Subcutaneous abdominal adipose tissue (tissue), 5 donors: ENCODE measurements around the gene RASL10A.
"Not testable (repeated sequence)": the region's sequence is repeated elsewhere in the genome, so short reads cannot be mapped to it uniquely, and the experiment has no call there.

Experiments used
- H3K27ac ChIP-seq: one replicate; pipeline ENCODE4 v1.7.0; 2013; ENCODE audit warnings: low read depth, mild to moderate bottlenecking, inconsistent platforms, low read length, moderate library complexity
- H3K27me3 ChIP-seq, 5 donors: one replicate each; pipeline ENCODE4 v1.7.0; 2013; ENCODE audit warnings: low read length in 5 of 5, inconsistent platforms in 1 of 5; ENCODE audit not compliant: control insufficient read depth in 5 of 5, insufficient read depth in 4 of 5
- H3K36me3 ChIP-seq, 5 donors: one replicate each; pipeline ENCODE4 v1.7.0; 2013; ENCODE audit warnings: low read length in 5 of 5; ENCODE audit not compliant: control insufficient read depth in 5 of 5, insufficient read depth in 5 of 5
- H3K4me1 ChIP-seq, 5 donors: one replicate each; pipeline ENCODE4 v1.7.0; 2013; ENCODE audit warnings: low read length in 5 of 5, mild to moderate bottlenecking in 3 of 5, moderate library complexity in 1 of 5; ENCODE audit not compliant: control insufficient read depth in 5 of 5, insufficient read depth in 5 of 5
- H3K4me3 ChIP-seq, 5 donors: one replicate each; pipeline ENCODE4 v1.7.0; 2013; ENCODE audit warnings: low read length in 5 of 5, low read depth in 1 of 5
- H3K9ac ChIP-seq, 5 donors: one replicate each; pipeline ENCODE4 v1.7.0; 2013; ENCODE audit warnings: low read length in 5 of 5, mild to moderate bottlenecking in 4 of 5, moderate library complexity in 3 of 5
- H3K9me3 ChIP-seq, 5 donors: one replicate each; pipeline ENCODE4 v1.7.0; 2013; ENCODE audit warnings: low read length in 5 of 5; ENCODE audit not compliant: control insufficient read depth in 5 of 5
- donor health status: healthy.
- donor health status: healthy.
- donor health status: healthy.
- donor health status: healthy.
- donor health status: healthy.

The RASL10A gene

GRCh38 chr22:29315286-29316140, at the start of gene RASL10A:
RASL10A (minus strand) TSS chr22:29315697; CDS start chr22:29315246, 451 bp downstream.
- Histone ChIP-seq H3K4me1 (peaks cover 3 to 49% (median 35%) of the 10 kb centered on the region in 5 donors), H3K9ac (no peak within 1 kb of the TSS)

DNA sequence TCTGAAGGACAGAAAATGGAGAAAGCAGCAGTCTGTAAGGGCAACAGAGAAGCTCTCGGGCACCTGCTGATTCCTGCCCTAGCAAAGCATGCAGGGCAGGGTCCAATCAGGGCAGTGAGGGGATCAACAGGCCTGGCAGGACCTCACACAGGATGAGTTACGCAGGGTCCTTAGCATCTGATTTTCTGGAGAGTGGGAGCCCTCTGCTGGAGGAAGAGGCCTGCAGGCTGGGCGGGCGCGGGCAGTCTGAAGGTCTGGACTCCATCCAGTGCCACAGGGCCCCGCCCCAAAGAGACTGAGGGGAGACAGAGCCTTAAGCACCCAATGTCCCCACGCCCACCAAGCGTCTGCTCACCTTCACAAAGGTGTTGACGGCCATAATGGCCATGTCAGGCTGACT, 44.0 kb upstream of the RASL10A start:
- no peaks in the 10 kb centered on the region for H3K27me3 ChIP-seq
- no peak overlapping the region for H3K4me3 ChIP-seq
- peaks cover 0 to 26% (median 9%) of the 10 kb centered on the region in 5 donors for H3K4me1 ChIP-seq
- H3K9me3 ChIP-seq = no peaks in the 10 kb centered on the region
- H3K9ac ChIP-seq = no peak overlapping the region
- peaks cover 0 to 52% (median 40%) of the 10 kb centered on the region in 5 donors for H3K36me3 ChIP-seq
- H3K27ac ChIP-seq = no peak overlapping the region

More at GRCh38 chr22:29315286-29316140, at the start of gene RASL10A:
- Histone ChIP-seq H3K4me3 (peak within 1 kb of the TSS in 3 of 5 donors; percentile 45 to 53 (median 53)), H3K27ac (no peak within 1 kb of the TSS), H3K36me3 (peaks cover 0 to 5% (median 0%) of the 10 kb centered on the region in 5 donors), H3K9me3 (no peaks in the 10 kb centered on the region), H3K27me3 (peaks cover 13 to 27% (median 22%) of the 10 kb centered on the region in 5 donors)

GRCh38 chr22:29357193-29357890, 41.8 kb upstream of the RASL10A start:
- H3K27me3 ChIP-seq, H3K9me3 ChIP-seq, H3K9ac ChIP-seq, H3K27ac ChIP-seq, H3K4me3 ChIP-seq: not testable (repeated sequence)
- peaks cover 0 to 15% (median 6%) of the 10 kb centered on the region in 5 donors for H3K4me1 ChIP-seq
- peaks cover 0 to 73% (median 60%) of the 10 kb centered on the region in 5 donors for H3K36me3 ChIP-seq

DNA sequence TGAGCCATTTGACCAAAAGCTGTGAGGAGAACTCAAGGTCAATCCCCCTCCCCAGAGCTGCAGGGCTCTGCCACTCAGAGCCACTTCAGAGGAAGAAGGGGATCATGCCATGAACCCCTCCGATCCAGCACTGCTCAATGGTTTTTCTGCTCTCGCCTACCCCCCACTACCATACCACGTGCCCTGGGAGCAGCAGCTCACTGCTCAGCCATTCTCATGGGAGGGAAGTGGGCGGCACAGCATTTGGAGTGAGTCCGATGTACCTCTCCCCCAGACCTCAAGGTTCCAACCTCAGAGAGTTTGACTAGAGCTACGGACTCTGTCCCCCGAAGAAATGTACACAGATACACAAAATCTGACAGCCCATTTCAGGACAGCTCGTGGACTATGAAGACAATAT, 38.4 kb upstream of the RASL10A start:
- Histone ChIP-seq H3K27me3 (no peaks in the 10 kb centered on the region), H3K36me3 (peaks cover 2 to 94% (median 89%) of the 10 kb centered on the region in 5 donors), H3K9me3 (no peaks in the 10 kb centered on the region), H3K4me1 (peaks cover 0 to 4% (median 0%) of the 10 kb centered on the region in 5 donors), H3K27ac (no peak overlapping the region), H3K9ac (no peak overlapping the region), H3K4me3 (no peak overlapping the region)

GRCh38 chr22:29353286-29353685, 37.8 kb upstream of the RASL10A start:
- Histone ChIP-seq H3K27me3 (no peaks in the 10 kb centered on the region), H3K4me1 (peaks cover 0 to 4% (median 0%) of the 10 kb centered on the region in 5 donors), H3K9ac (no peak overlapping the region), H3K36me3 (peaks cover 6 to 94% (median 89%) of the 10 kb centered on the region in 5 donors), H3K9me3 (no peaks in the 10 kb centered on the region), H3K4me3 (no peak overlapping the region), H3K27ac (no peak overlapping the region)

GRCh38 chr22:29352778-29353177, 37.3 kb upstream of the RASL10A start:
- H3K36me3 ChIP-seq = peaks cover 11 to 94% (median 90%) of the 10 kb centered on the region in 5 donors
- no peaks in the 10 kb centered on the region for H3K9me3 ChIP-seq
- H3K9ac ChIP-seq = peak overlapping the region in 1 of 5 donors; percentile 11
- peaks cover 0 to 8% (median 0%) of the 10 kb centered on the region in 5 donors for H3K4me1 ChIP-seq
- H3K27ac ChIP-seq = no peak overlapping the region
- H3K4me3 ChIP-seq = no peak overlapping the region
- H3K27me3 ChIP-seq = no peaks in the 10 kb centered on the region

DNA sequence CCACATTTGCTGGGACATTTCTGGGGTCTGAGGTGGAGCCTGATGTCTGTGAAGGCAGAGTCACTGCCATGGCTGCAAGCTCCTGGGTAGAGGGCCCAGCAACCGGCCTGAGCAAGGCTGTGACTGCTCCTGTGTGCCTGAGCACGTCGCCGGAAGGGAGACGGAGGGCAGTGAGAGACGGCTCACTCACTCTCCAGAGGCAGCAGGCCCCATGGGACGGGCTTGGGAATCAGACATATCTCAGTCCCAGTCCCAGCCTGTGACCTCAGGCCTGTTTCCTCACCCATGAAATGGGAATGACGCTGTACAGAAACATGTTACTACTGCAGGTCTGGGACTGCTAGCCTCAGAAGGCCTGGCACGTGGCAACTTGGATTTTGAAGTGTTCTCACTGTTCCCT, 36.4 kb upstream of the RASL10A start:
- Histone ChIP-seq H3K4me3 (no peak overlapping the region), H3K4me1 (peaks cover 2 to 17% (median 6%) of the 10 kb centered on the region in 5 donors), H3K36me3 (peaks cover 13 to 100% (median 95%) of the 10 kb centered on the region in 5 donors), H3K27ac (no peak overlapping the region), H3K27me3 (no peaks in the 10 kb centered on the region), H3K9ac (no peak overlapping the region), H3K9me3 (no peaks in the 10 kb centered on the region)

- Histone ChIP-seq H3K9me3 (no peaks in the 10 kb centered on the region), H3K4me3 (no peak overlapping the region), H3K4me1 (peaks cover 3 to 26% (median 14%) of the 10 kb centered on the region in 5 donors), H3K36me3 (peaks cover 13 to 100% (median 93%) of the 10 kb centered on the region in 5 donors), H3K9ac (no peak overlapping the region), H3K27me3 (no peaks in the 10 kb centered on the region), H3K27ac (no peak overlapping the region)
Observed at GRCh38 chr22:29351042-29351441, 35.5 kb upstream of the RASL10A start.

- Histone ChIP-seq H3K4me3 (no peak overlapping the region), H3K4me1 (peaks cover 3 to 29% (median 16%) of the 10 kb centered on the region in 5 donors), H3K9me3 (no peaks in the 10 kb centered on the region), H3K27me3 (no peaks in the 10 kb centered on the region), H3K9ac (no peak overlapping the region), H3K36me3 (peaks cover 13 to 88% (median 78%) of the 10 kb centered on the region in 5 donors), H3K27ac (no peak overlapping the region)
Observed at GRCh38 chr22:29348956-29349355, 33.5 kb upstream of the RASL10A start.

DNA sequence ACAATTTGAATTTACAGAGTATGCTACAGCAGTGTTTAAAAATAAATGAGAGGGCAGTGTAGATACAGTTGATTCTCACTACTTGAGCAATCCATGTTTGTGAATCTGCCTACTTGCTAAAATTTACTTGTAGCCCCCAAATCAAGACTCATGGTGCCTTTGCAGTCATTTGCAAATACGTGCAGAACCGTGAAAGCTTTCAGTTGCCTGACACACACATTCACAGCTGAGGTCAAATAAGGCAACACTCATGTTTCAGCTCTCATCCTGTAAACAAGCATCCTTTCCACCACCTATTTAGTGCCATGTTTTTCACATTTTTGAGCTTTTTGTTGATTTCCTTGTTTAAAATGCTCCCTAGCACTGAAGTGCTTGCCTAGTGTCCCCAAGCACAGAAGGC, 32.5 kb upstream of the RASL10A start:
- Histone ChIP-seq H3K9ac (no peak overlapping the region), H3K9me3 (no peaks in the 10 kb centered on the region), H3K36me3 (peaks cover 13 to 86% (median 75%) of the 10 kb centered on the region in 5 donors), H3K27ac (no peak overlapping the region), H3K27me3 (no peaks in the 10 kb centered on the region), H3K4me1 (peaks cover 3 to 30% (median 16%) of the 10 kb centered on the region in 5 donors), H3K4me3 (no peak overlapping the region)
